GM12878 (cell line): ENCODE measurements around the gene SLC38A7.

Source experiments
- DPF2 ChIP-seq: fragments of 450-650 bp; IDR thresholded peaks from 2 replicates; pipeline ENCODE4 v1.6.1; 2017; ENCODE audit warnings: mild to moderate bottlenecking
- POLR2A ChIP-seq: IDR thresholded peaks from 2 replicates; pipeline ENCODE4 v1.6.1; 2011; ENCODE audit warnings: low read depth, mild to moderate bottlenecking, low read length
- TARDBP ChIP-seq: IDR thresholded peaks from 2 replicates; pipeline ENCODE4 v1.6.1; 2016; ENCODE audit warnings: borderline replicate concordance
- ZNF274 ChIP-seq: IDR thresholded peaks from one replicate; pipeline ENCODE4 v1.8.0; 2011; ENCODE audit not compliant: insufficient read length, insufficient read depth

- TF ChIP-seq DPF2: no peak
- no peak for TF ChIP-seq ZNF274
- no peak for TF ChIP-seq TARDBP
- TF ChIP-seq POLR2A: no peak
Measured at GRCh38 chr16:58658796-58659211, 25.8 kb downstream of the SLC38A7 start.
